KOPT-K1 (cell line): ENCODE measurements around the gene APOBEC3A.
"Not testable (repeated sequence)": the region's sequence is repeated elsewhere in the genome, so short reads cannot be mapped to it uniquely, and the experiment has no call there.

Experiments
- H3K27ac ChIP-seq: fragments of 200-600 bp; sonication (generic); 2 replicates; pipeline ENCODE4 v1.5.1; 2016; ENCODE audit warnings: antibody characterized with exemption, mild to moderate bottlenecking, low read depth, low read length; ENCODE audit not compliant: poor library complexity, severe bottlenecking
- H3K36me3 ChIP-seq: fragments of 200-600 bp; sonication (generic); 2 replicates; pipeline ENCODE4 v1.5.1; 2017; ENCODE audit warnings: antibody characterized with exemption, mild to moderate bottlenecking, low read length, moderate library complexity; ENCODE audit not compliant: insufficient read depth
- H3K9me3 ChIP-seq: fragments of 200-600 bp; sonication (generic); 2 replicates; pipeline ENCODE4 v1.5.1; 2017; ENCODE audit warnings: antibody characterized with exemption, low read length, mild to moderate bottlenecking; ENCODE audit not compliant: insufficient read depth, poor library complexity, severe bottlenecking

Gene APOBEC3A

DNA sequence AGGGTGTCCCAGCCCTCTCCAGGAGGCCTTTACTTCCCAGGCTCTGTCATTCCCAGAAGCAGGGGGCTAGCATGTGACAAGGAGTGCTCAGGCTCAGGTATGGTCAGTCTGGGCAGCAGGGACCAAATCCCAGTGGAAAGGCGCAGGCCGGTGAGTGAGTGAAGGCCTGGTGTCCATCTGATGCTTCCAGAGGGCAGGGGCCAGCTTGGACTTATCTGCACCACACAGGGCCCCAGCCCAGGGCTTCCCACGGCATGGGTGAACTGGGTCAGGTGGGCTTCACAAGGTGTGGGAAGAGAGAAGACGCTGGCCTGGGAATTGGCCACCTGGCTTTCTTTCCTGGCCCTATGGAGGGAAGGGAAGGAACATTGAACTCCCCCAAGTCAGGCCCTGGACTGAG, 20.4 kb upstream of the APOBEC3A start:
- Histone ChIP-seq H3K9me3 (peaks cover 6% of the 10 kb centered on the region), H3K27ac (no peak overlapping the region), H3K36me3 (no peaks in the 10 kb centered on the region)

DNA sequence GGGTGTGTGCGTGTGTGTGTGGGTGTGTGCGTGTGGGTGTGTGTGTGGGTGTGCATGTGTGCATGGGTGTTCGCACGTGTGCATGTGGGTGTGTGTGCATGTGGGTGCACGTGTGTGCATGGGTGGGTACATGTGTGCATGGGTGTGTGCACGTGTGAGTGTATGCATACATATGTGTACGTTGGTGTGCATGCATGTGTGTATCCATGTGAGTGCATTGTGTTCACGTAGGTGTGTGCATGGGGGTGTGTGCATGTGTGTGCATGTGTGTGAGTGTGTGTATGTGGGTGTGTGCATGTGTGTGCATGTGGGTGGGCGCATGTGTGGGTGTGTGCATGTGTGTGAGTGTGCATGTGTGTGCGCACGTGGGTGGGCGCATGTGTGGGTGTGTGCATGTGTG, 19.9 kb upstream of the APOBEC3A start:
- Histone ChIP-seq H3K27ac (no peak overlapping the region), H3K36me3 (no peaks in the 10 kb centered on the region), H3K9me3 (peaks cover 1% of the 10 kb centered on the region)

DNA sequence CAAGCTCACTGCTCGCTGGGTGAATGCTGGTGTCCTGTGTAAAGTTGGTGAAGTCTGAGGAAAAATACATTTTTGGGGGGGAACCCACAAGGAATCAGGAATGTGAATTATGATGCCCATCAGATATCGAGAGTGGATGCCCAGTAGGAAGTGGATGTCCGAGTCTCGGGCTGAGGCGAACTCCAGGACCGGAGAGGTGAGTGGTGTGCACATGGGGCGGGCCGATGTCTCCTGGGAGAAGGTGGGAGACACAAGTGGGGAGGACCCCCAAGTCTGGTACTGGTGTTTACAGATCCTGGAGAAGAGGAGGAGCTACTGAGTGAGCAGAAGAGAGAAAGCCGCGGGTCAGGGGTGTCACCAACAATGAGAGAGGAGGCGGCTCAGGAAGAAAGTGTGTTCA, 19.2 kb upstream of the APOBEC3A start:
- Histone ChIP-seq H3K9me3 (no peaks in the 10 kb centered on the region), H3K27ac (no peak overlapping the region), H3K36me3 (no peaks in the 10 kb centered on the region)

DNA sequence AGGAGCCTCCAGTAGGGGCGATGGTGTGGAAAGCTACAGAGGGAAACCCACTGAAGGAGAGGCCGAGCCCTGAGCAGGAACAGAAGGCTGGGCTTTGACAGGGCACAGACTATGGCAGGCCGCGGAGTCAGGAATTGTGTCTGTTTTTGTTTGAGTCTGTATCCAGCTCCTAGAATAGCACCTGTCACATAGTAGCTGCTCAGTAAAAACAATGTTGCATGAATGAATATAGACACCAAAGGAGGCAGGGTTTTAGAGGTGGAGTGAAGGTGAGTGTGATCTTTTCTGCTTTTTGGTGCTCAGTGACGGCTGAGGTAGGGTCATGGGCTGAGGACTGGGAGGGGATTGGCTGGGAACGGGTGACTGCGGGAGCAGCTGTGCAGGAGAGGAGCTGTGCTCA, 18.5 kb upstream of the APOBEC3A start:
- H3K27ac ChIP-seq = no peak overlapping the region
- no peaks in the 10 kb centered on the region for H3K9me3 ChIP-seq
- H3K36me3 ChIP-seq = no peaks in the 10 kb centered on the region

DNA sequence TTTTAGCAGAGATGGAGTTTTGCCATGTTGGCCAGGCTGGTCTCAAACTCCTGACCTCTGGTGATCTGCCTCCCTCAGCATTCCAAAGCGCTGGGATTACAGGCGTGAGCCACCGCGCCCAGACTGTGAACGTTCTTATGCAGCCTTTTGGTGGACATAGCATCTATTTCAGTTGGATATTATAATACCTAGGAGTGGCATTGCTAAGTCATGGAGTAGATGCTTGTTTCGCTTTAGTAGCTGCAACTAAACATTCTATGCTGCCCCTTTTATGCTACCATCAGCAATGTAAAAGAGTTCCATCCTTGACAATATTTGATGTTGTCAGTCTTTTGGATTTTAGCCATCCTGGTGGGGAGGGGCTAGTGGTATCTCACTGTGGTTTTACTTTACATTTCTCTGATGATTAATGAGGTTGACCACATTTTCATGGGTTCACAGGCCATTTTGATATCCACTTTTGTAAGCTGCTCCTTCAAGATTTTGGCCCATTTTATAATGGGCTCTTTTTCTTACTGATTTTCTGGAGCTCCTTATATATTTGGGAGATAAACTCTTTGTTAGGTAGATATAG, 16.5 kb upstream of the APOBEC3A start:
- no peak overlapping the region for H3K27ac ChIP-seq
- no peaks in the 10 kb centered on the region for H3K9me3 ChIP-seq
- no peaks in the 10 kb centered on the region for H3K36me3 ChIP-seq

DNA sequence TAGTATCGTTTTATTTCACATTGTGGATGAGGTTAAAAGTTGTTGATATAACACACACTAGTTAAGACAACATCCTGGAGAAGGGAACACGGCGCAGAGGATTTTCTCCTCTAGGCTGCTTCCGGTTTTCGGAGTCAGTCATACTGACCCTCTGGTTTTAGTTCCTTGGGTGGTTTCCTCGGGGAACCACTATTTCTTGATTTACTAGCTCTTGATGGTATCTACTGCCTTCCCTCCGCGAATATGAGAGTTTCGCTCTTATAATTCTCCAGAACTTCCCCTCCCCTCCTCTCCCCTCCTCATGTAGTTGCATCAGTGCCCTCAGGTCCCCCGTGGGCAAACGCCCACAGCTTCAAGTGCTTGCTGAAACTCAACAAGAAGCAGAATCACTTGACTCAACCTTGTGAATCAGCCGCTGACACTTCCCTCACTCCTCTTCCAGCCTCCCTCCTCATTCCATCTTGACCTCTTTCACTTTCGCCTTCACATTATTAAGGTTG, 15.9 kb upstream of the APOBEC3A start:
- Histone ChIP-seq H3K27ac (no peak overlapping the region), H3K36me3 (no peaks in the 10 kb centered on the region), H3K9me3 (no peaks in the 10 kb centered on the region)

DNA sequence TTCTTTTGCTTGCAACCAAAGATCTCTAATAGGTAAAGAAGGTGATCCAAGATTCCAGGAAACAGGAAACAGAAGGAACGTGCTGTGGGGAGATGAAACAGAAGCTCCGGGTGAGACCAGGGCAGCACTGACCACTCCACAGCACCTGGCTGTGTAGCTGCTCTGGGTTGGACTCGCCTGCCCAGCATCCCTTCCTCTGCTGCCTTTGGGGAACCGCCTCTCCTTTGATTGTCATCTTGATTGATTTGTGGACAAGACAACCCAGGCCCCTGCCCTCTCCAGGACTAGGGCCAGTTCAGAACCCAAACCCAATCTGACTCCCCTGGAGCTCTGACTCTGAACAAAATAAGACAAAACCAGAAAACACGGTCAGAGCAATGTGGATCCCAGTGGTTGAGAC, 14.7 kb upstream of the APOBEC3A start:
- Histone ChIP-seq H3K9me3 (no peaks in the 10 kb centered on the region), H3K27ac (no peak overlapping the region), H3K36me3 (no peaks in the 10 kb centered on the region)

DNA sequence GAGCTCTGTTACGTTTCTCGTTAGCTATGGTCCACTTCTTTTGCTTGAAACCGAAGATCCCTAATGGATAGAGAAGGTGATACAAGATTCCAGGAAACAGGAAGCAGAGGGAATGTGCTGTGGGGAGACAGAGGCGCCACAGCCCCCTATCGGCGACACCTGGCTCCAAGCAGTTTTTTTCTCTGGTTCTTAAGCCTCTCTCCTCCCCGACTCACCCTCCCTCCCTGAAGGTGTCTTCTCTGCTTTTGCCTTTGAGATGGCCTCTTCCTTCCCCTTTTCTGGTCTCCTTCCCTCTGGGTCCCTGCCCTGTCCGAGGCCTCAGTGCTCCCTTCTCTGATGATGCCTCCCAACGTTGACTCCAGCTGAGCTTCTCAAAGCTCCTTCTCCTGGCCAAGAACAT, 14.2 kb upstream of the APOBEC3A start:
- Histone ChIP-seq H3K27ac (no peak overlapping the region), H3K9me3 (no peaks in the 10 kb centered on the region), H3K36me3 (no peaks in the 10 kb centered on the region)

DNA sequence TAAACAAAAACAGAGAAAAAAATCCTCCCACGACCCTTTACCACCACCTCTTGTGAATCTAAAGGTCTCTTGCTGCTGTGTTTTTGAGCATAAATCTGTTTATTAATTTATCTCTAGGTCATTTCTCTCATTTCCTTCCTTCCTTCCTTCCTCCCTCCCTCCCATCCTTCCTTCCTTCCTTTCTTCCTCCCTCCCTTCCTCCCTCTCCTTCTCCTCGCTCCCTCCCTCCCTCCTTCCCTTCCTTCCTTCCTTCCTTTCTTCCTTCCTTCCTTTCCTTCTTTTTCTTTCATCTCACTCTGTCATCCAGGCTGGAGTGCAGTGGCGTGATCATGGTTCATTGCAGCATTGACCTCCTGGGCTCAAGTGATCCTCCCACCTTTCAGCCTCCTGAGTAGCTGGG, 13.5 kb upstream of the APOBEC3A start:
- H3K27ac ChIP-seq = no peak overlapping the region
- no peaks in the 10 kb centered on the region for H3K36me3 ChIP-seq
- no peaks in the 10 kb centered on the region for H3K9me3 ChIP-seq

DNA sequence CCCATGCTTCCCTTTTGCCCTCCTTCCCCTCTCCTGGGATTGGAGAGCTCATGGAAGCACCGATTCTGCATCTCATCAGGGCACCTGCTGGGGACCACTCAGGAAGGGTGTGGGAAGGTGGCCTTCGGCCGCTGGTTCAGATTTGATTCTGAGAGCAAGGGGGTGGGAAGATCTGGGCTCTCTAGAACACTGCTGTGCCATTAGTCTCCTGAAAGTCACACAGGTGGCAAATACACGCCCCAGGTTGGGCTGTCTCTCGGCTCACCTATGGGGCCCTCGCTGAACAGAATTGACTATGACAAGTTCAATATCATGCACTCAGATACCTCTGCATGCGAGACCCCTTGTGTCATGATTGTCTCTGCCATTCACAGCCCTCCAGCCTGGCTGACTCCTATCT, 12.8 kb upstream of the APOBEC3A start:
- H3K9me3 ChIP-seq = no peaks in the 10 kb centered on the region
- no peaks in the 10 kb centered on the region for H3K36me3 ChIP-seq

DNA sequence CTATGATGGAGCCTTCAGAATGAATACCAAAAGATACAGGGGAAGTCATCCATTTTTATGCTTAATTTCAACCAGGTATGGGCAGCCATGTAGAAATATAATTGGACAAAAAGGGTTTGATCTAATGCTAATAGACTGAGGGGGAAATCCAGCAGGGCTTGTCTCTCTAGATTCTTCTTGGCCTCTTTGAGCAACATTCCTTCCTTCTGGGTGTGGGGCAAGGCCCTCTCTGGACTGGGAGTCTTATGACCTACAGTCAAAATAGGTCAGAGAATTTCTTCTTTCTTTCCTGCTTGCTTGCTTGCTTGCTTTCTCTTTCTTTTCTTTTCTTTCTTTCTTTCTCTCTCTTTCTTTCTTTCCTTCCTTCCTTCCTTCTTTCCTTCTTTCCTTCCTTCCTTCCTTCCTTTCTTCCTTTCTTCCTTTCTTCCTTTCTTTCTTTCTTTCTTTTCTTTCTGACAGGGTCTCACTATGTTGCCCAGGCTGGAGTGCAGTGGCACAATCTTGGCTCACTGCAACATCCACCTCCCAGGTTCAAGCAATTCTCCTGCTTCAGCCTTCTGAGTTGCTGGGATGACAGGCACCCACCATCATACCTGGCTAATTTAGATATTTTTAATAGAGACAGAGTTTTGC, 11.6 kb upstream of the APOBEC3A start:
- not testable (repeated sequence) for H3K27ac ChIP-seq, H3K36me3 ChIP-seq, H3K9me3 ChIP-seq

More for the DNA sequence above, 12.8 kb upstream of the APOBEC3A start:
- no peak overlapping the region for H3K27ac ChIP-seq

DNA sequence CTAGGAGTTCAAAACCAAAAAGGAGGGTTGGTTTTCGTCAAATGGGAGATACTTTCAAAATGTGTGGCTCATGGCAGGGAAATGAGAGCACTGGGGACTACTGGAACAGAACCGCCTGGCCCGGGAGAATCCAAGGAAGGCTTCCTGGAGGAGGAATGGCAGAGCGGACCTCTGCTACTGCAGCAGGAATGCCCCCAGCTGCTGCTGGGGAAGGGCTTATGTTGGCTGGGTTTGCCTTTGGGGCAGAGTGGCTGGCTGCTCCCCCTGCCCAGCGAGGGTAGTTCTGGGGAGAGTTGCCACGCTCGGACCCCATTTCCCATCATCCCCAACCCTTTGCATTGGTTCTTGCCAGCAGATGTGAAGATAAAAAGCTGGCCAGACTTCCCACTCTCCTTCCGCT, 10.6 kb upstream of the APOBEC3A start:
- no peak overlapping the region for H3K27ac ChIP-seq
- H3K36me3 ChIP-seq = no peaks in the 10 kb centered on the region
- no peaks in the 10 kb centered on the region for H3K9me3 ChIP-seq

DNA sequence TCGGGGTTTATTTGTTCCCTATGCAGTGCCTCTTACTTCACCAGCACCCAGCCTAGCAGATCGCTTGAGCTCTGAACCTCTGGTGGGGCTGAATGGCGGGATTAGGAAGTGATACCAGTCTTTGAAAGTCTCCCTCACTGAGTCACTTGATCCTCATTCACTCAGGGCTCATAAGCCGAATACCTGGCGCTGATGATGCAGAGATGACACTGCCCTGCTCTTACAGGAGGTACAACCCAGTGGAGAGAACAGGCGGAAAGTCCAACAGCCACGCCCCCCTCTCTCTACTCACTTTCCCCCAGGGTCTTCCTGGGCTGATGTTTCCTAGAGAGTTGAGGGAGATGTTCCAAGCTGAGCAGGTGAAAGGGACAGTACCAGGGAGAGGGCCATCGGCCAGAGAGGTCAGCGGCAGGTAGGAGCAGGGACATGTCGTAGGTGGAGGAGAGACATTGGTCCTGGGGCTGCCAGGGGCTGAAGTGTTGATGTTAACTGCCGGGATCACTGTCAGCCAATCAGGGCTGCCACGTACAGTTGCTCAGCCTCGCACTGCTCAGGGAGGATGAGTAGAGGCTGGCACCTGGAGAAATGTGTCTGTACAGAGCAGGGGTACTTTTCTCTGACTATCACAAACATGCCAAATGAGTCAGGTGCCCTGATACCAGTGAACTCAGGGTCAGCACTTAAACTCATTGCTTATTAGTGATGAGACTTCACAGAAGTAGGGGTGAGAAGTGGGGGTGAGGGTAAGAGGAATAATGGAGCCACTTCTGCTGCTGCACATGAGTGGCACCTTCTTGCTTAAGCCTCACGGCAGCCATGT, 9.9 kb upstream of the APOBEC3A start:
- no peaks in the 10 kb centered on the region for H3K36me3 ChIP-seq
- no peak overlapping the region for H3K27ac ChIP-seq
- H3K9me3 ChIP-seq = no peaks in the 10 kb centered on the region

DNA sequence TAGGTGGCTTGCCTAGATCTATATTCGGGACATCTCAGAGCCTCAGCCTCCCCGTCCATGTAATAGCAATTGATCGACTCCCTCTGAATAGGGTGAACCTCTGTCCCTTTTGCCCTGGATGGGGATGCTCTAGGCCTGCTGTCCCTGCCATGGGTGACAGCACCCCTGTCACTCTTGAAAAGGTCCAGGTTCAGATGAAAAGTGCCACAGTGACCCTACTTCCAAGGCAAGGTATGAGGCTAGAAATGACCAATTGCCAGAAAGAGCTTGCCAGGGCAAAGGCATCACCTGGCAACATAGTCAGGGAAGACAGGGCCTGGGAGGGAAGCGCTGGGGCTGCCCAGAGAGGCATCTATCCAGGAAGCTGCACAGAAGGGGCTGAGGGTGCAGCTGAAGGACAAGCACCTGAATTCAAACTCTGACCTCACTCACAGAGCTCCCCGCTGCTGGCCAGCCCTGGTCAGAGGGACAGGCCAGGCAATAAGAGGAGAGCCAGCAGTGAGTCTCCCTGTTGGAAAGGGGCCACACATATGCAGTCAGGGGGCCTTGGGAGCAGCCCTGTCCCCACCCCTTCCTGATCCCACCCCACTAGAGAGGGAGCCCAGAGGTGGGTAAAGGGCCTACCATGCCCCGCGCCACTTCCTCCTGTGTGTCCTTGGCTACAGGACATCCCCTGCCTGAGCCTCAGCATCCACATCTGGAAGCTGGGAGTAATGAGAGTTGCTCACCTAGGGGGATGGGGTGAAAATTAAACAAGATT, 9.0 kb upstream of the APOBEC3A start:
- Histone ChIP-seq H3K9me3 (no peaks in the 10 kb centered on the region), H3K27ac (no peak overlapping the region)

DNA sequence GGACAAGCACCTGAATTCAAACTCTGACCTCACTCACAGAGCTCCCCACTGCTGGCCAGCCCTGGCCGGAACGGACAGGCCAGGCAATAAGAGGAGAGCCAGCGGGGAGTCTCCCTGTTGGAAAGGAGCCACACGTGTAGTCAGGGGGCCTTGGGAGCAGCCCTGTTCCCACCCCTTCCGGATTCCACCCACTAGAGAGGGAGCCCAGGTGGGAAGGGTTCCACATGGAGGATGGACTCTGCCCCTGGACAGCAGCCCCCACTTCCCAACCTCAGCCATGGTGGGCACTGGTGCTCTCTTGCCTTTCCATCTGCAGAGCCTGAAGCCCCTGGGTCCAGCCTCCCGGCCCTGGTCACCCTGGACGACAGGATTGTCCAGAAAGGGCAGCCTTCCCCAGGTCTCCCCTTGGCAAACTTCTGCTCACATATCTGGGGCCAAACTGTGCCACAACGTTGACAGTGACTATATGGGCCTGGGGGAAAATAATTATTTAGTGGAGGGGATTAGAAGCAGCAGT, 7.5 kb upstream of the APOBEC3A start:
- Histone ChIP-seq H3K9me3 (no peaks in the 10 kb centered on the region), H3K36me3 (no peaks in the 10 kb centered on the region), H3K27ac (no peak overlapping the region)

More for the DNA sequence above, 9.0 kb upstream of the APOBEC3A start:
- H3K36me3 ChIP-seq = no peaks in the 10 kb centered on the region
